ENCODE measurements around the gene PRKCE. TPM values are rescaled to one million over a fixed set of nuclear protein-coding genes. Genes with fewer than 3 reads are reported as not detected.

PRKCE gene
- total and polyA plus RNA-seq, 2 donors (not counting 1 experiment from before 2014, with no cell fraction given) = 14.1 to 19.0 TPM

GRCh38 chr2:45802499-45803138 is 151.1 kb downstream of the PRKCE start:
- Histone ChIP-seq H3K27ac (ENCODE audit: insufficient read depth, low read length) (no peak overlapping the region), H3K9ac (ENCODE audit: insufficient read depth, low read length) (no peak overlapping the region), H3K4me2 (ENCODE audit: extremely low read depth, insufficient read depth, low read length) (no peak overlapping the region), H3K79me2 (ENCODE audit: control insufficient read depth, insufficient read depth, low read length) (no peaks in the 10 kb centered on the region), H3K4me1 (ENCODE audit: control insufficient read depth, extremely low read depth, insufficient read depth, low read length) (no peaks in the 10 kb centered on the region), H3K4me3 (replicated peaks in 1 of 4; ENCODE audit: control extremely low read depth in 1 of 4, insufficient read depth in 1 of 4, low read depth in 3 of 4, low read length in 4 of 4) (no peak overlapping the region), H4K20me1 (ENCODE audit: control insufficient read depth, extremely low read depth, insufficient read depth, low read length) (no peaks in the 10 kb centered on the region), H3K27me3 (ENCODE audit: control insufficient read depth, insufficient read depth, low read length) (no peaks in the 10 kb centered on the region), H2AFZ (ENCODE audit: low read length) (no peak overlapping the region), H3K36me3 (ENCODE audit: control insufficient read depth, insufficient read depth, low read length) (no peaks in the 10 kb centered on the region), H3K9me3 (ENCODE audit: control insufficient read depth, insufficient read depth, low read depth, low read length) (no peaks in the 10 kb centered on the region)
- no peak for DNase-seq (ENCODE audit: low read depth in 2 of 2)
- TF ChIP-seq EZH2 (IDR thresholded peaks at IDR 0.05; ENCODE audit: low read length, missing control alignments) = no peak
- TF ChIP-seq, protein P1, sequence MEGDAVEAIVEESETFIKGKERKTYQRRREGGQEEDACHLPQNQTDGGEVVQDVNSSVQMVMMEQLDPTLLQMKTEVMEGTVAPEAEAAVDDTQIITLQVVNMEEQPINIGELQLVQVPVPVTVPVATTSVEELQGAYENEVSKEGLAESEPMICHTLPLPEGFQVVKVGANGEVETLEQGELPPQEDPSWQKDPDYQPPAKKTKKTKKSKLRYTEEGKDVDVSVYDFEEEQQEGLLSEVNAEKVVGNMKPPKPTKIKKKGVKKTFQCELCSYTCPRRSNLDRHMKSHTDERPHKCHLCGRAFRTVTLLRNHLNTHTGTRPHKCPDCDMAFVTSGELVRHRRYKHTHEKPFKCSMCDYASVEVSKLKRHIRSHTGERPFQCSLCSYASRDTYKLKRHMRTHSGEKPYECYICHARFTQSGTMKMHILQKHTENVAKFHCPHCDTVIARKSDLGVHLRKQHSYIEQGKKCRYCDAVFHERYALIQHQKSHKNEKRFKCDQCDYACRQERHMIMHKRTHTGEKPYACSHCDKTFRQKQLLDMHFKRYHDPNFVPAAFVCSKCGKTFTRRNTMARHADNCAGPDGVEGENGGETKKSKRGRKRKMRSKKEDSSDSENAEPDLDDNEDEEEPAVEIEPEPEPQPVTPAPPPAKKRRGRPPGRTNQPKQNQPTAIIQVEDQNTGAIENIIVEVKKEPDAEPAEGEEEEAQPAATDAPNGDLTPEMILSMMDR (conservative IDR thresholded peaks at IDR 0.05 in 1 of 2, IDR thresholded peaks at IDR 0.05 in 1 of 2; ENCODE audit: low read depth in 1 of 2, low read length in 2 of 2) = no peak

- no peak overlapping the region for H2AFZ ChIP-seq (ENCODE audit: low read length)
- H3K4me1 ChIP-seq (ENCODE audit: control insufficient read depth, extremely low read depth, insufficient read depth, low read length) = no peaks in the 10 kb centered on the region
- H3K27me3 ChIP-seq (ENCODE audit: control insufficient read depth, insufficient read depth, low read length) = no peaks in the 10 kb centered on the region
- H3K4me3 ChIP-seq (replicated peaks in 1 of 4; ENCODE audit: control extremely low read depth in 1 of 4, insufficient read depth in 1 of 4, low read depth in 3 of 4, low read length in 4 of 4) = no peak overlapping the region
- H3K36me3 ChIP-seq (ENCODE audit: control insufficient read depth, insufficient read depth, low read length) = no peaks in the 10 kb centered on the region
- H3K4me2 ChIP-seq (ENCODE audit: extremely low read depth, insufficient read depth, low read length) = no peak overlapping the region
- H4K20me1 ChIP-seq (ENCODE audit: control insufficient read depth, extremely low read depth, insufficient read depth, low read length) = no peaks in the 10 kb centered on the region
- H3K9ac ChIP-seq (ENCODE audit: insufficient read depth, low read length) = no peak overlapping the region
- no peak for DNase-seq (ENCODE audit: low read depth in 2 of 2)
- H3K79me2 ChIP-seq (ENCODE audit: control insufficient read depth, insufficient read depth, low read length) = no peaks in the 10 kb centered on the region
- no peaks in the 10 kb centered on the region for H3K9me3 ChIP-seq (ENCODE audit: control insufficient read depth, insufficient read depth, low read depth, low read length)
- no peak for TF ChIP-seq EZH2 (IDR thresholded peaks at IDR 0.05; ENCODE audit: low read length, missing control alignments)
- TF ChIP-seq, protein P1 (conservative IDR thresholded peaks at IDR 0.05 in 1 of 2, IDR thresholded peaks at IDR 0.05 in 1 of 2; ENCODE audit: low read depth in 1 of 2, low read length in 2 of 2) = no peak
- no peak overlapping the region for H3K27ac ChIP-seq (ENCODE audit: insufficient read depth, low read length)
Observed at GRCh38 chr2:45804987-45805755, 153.7 kb downstream of the PRKCE start.

- H3K27ac ChIP-seq (ENCODE audit: insufficient read depth, low read length) = no peak overlapping the region
- H3K4me2 ChIP-seq (ENCODE audit: extremely low read depth, insufficient read depth, low read length) = no peak overlapping the region
- H4K20me1 ChIP-seq (ENCODE audit: control insufficient read depth, extremely low read depth, insufficient read depth, low read length) = no peaks in the 10 kb centered on the region
- H3K9ac ChIP-seq (ENCODE audit: insufficient read depth, low read length) = no peak overlapping the region
- H3K4me3 ChIP-seq (replicated peaks in 1 of 4; ENCODE audit: control extremely low read depth in 1 of 4, insufficient read depth in 1 of 4, low read depth in 3 of 4, low read length in 4 of 4) = no peak overlapping the region
- H2AFZ ChIP-seq (ENCODE audit: low read length) = no peak overlapping the region
- TF ChIP-seq EZH2 (IDR thresholded peaks at IDR 0.05; ENCODE audit: low read length, missing control alignments) = no peak
- TF ChIP-seq, protein P1 (conservative IDR thresholded peaks at IDR 0.05 in 1 of 2, IDR thresholded peaks at IDR 0.05 in 1 of 2; ENCODE audit: low read depth in 1 of 2, low read length in 2 of 2) = no peak
- H3K36me3 ChIP-seq (ENCODE audit: control insufficient read depth, insufficient read depth, low read length) = no peaks in the 10 kb centered on the region
- H3K4me1 ChIP-seq (ENCODE audit: control insufficient read depth, extremely low read depth, insufficient read depth, low read length) = no peaks in the 10 kb centered on the region
- H3K27me3 ChIP-seq (ENCODE audit: control insufficient read depth, insufficient read depth, low read length) = no peaks in the 10 kb centered on the region
- DNase-seq (ENCODE audit: low read depth in 2 of 2) = no peak
- no peaks in the 10 kb centered on the region for H3K79me2 ChIP-seq (ENCODE audit: control insufficient read depth, insufficient read depth, low read length)
- H3K9me3 ChIP-seq (ENCODE audit: control insufficient read depth, insufficient read depth, low read depth, low read length) = no peaks in the 10 kb centered on the region
Observed at GRCh38 chr2:45806563-45807358, 155.3 kb downstream of the PRKCE start.

Data from fibroblast of lung (primary cell).